ENCODE data around the gene KRAS.
A peak's percentile ranks its signal among the peaks of the same experiment; 100 is the strongest.

Gene KRAS

GRCh38 chr12:25189656-25190055 is 61.1 kb downstream of the KRAS start:
- TF ChIP-seq POLR2AphosphoS5 (IDR thresholded peaks at IDR 0.05; ENCODE audit: low read depth, low read length) (no peak), POLR2A (IDR thresholded peaks at IDR 0.05; ENCODE audit: low read depth, low read length) (no peak), TAF1 (IDR thresholded peaks at IDR 0.05; ENCODE audit: borderline replicate concordance, low read depth, low read length) (no peak)
- FAIRE-seq (no peak), DNase-seq (ENCODE audit: insufficient read length) (no peak)

- DNase-seq (ENCODE audit: insufficient read length) (no peak), FAIRE-seq (no peak)
- no peak for TF ChIP-seq POLR2A (IDR thresholded peaks at IDR 0.05; ENCODE audit: low read depth, low read length)
- TF ChIP-seq POLR2AphosphoS5 (IDR thresholded peaks at IDR 0.05; ENCODE audit: low read depth, low read length): no peak
Observed at GRCh38 chr12:25187781-25188180, 62.9 kb downstream of the KRAS start.

- no peak for TF ChIP-seq TAF1 (IDR thresholded peaks at IDR 0.05; ENCODE audit: borderline replicate concordance, low read depth, low read length)
- TF ChIP-seq POLR2A (IDR thresholded peaks at IDR 0.05; ENCODE audit: low read depth, low read length): no peak
- TF ChIP-seq POLR2AphosphoS5 (IDR thresholded peaks at IDR 0.05; ENCODE audit: low read depth, low read length): no peak
- DNase-seq (ENCODE audit: insufficient read length): no peak
- FAIRE-seq: peak; percentile 83
Observed at GRCh38 chr12:25186788-25187402, 63.8 kb downstream of the KRAS start.

GRCh38 chr12:25186038-25186787 is 64.5 kb downstream of the KRAS start:
- DNase-seq (ENCODE audit: insufficient read length) (no peak), FAIRE-seq (peak; percentile 83)
- TF ChIP-seq TAF1 (IDR thresholded peaks at IDR 0.05; ENCODE audit: borderline replicate concordance, low read depth, low read length) (no peak), POLR2A (IDR thresholded peaks at IDR 0.05; ENCODE audit: low read depth, low read length) (no peak), POLR2AphosphoS5 (IDR thresholded peaks at IDR 0.05; ENCODE audit: low read depth, low read length) (no peak)

GRCh38 chr12:25184132-25184531 is 66.6 kb downstream of the KRAS start:
- DNase-seq (ENCODE audit: insufficient read length) (no peak), FAIRE-seq (no peak)
- TF ChIP-seq POLR2A (IDR thresholded peaks at IDR 0.05; ENCODE audit: low read depth, low read length) (no peak), TAF1 (IDR thresholded peaks at IDR 0.05; ENCODE audit: borderline replicate concordance, low read depth, low read length) (no peak), POLR2AphosphoS5 (IDR thresholded peaks at IDR 0.05; ENCODE audit: low read depth, low read length) (no peak)

GRCh38 chr12:25182765-25183164 is 68.0 kb downstream of the KRAS start:
- DNase-seq (ENCODE audit: insufficient read length) (no peak), FAIRE-seq (no peak)
- TF ChIP-seq POLR2A (IDR thresholded peaks at IDR 0.05; ENCODE audit: low read depth, low read length) (no peak), POLR2AphosphoS5 (IDR thresholded peaks at IDR 0.05; ENCODE audit: low read depth, low read length) (no peak), TAF1 (IDR thresholded peaks at IDR 0.05; ENCODE audit: borderline replicate concordance, low read depth, low read length) (no peak)

- TF ChIP-seq POLR2A (IDR thresholded peaks at IDR 0.05; ENCODE audit: low read depth, low read length): no peak
- TF ChIP-seq POLR2AphosphoS5 (IDR thresholded peaks at IDR 0.05; ENCODE audit: low read depth, low read length): no peak
- TF ChIP-seq TAF1 (IDR thresholded peaks at IDR 0.05; ENCODE audit: borderline replicate concordance, low read depth, low read length): no peak
Observed at GRCh38 chr12:25162866-25163265, 87.9 kb downstream of the KRAS start.

GRCh38 chr12:25156061-25156460 is 94.7 kb downstream of the KRAS start:
- DNase-seq (ENCODE audit: insufficient read length) (no peak), FAIRE-seq (no peak)
- TF ChIP-seq POLR2AphosphoS5 (IDR thresholded peaks at IDR 0.05; ENCODE audit: low read depth, low read length) (no peak), POLR2A (IDR thresholded peaks at IDR 0.05; ENCODE audit: low read depth, low read length) (no peak), TAF1 (IDR thresholded peaks at IDR 0.05; ENCODE audit: borderline replicate concordance, low read depth, low read length) (no peak)

More at GRCh38 chr12:25162866-25163265, 87.9 kb downstream of the KRAS start:
- no peak for FAIRE-seq
- no peak for DNase-seq (ENCODE audit: insufficient read length)

- peak; percentile 83 for FAIRE-seq
- TF ChIP-seq POLR2A (IDR thresholded peaks at IDR 0.05; ENCODE audit: low read depth, low read length) (no peak), POLR2AphosphoS5 (IDR thresholded peaks at IDR 0.05; ENCODE audit: low read depth, low read length) (no peak), TAF1 (IDR thresholded peaks at IDR 0.05; ENCODE audit: borderline replicate concordance, low read depth, low read length) (no peak)
- DNase-seq (ENCODE audit: insufficient read length): no peak
Observed at GRCh38 chr12:25155022-25155576, 95.6 kb downstream of the KRAS start.

Data from GM12892 (cell line).